ENCODE measurements around the gene CASS4. TPM values are rescaled to one million over a fixed set of nuclear protein-coding genes. Genes with fewer than 3 reads are reported as not detected.

The CASS4 gene
- total and polyA plus RNA-seq, 9 of the 15 experiments (the other 6 are each of a cell fraction or from before 2014, with no cell fraction given), result 8.1 to 53.8 (median 26.7) TPM

- TF ChIP-seq DDX20 (tag; IDR thresholded peaks at IDR 0.05; ENCODE audit: low read depth) (no peak), ZNF41 (CRISPR knock-in tag; conservative IDR thresholded peaks at IDR 0.05) (peak; percentile 46; the same call in 1 of the 2 replicates), SOX6 (IDR thresholded peaks at IDR 0.05) (peak; percentile 96), GATA2 (CRISPR knock-in tag; IDR thresholded peaks at IDR 0.05) (peak; percentile 96), GATAD2B (IDR thresholded peaks at IDR 0.05; ENCODE audit: borderline replicate concordance) (peak; percentile 86; the same call in 1 of the 2 replicates), TEAD1 (CRISPR knock-in tag; IDR thresholded peaks at IDR 0.05) (peak; percentile 61 to 89), REST (IDR thresholded peaks at IDR 0.05; ENCODE audit: borderline replicate concordance) (peak; percentile 43; the same call in 1 of the 2 replicates), REST (CRISPR knock-in tag; IDR thresholded peaks at IDR 0.05; ENCODE audit: low read depth) (no peak), ZFX (CRISPR knock-in tag; IDR thresholded peaks at IDR 0.05) (peak; percentile 22; the same call in 1 of the 2 replicates), ZNF12 (CRISPR knock-in tag; IDR thresholded peaks at IDR 0.05) (0 out of 2 replicates have a peak, but pooled peaks have one; percentile 48), ERF (CRISPR knock-in tag; IDR thresholded peaks at IDR 0.05) (no peak), E2F5 (CRISPR knock-in tag; IDR thresholded peaks at IDR 0.05) (0 out of 2 replicates have a peak, but pooled peaks have one; percentile 78), HDAC3 (IDR thresholded peaks at IDR 0.05; ENCODE audit: borderline replicate concordance, partially characterized antibody) (peak; percentile 98), YY1 (IDR thresholded peaks at IDR 0.05; ENCODE audit: borderline replicate concordance in 1 of 3, control insufficient read depth in 1 of 3, extremely low read depth in 1 of 3, insufficient read depth in 3 of 3, insufficient read length in 1 of 3, insufficient replicate concordance in 2 of 3, low read depth in 1 of 3, low read length in 2 of 3) (peak in 1 of 3 experiments; percentile 63), VEZF1 (CRISPR knock-in tag; IDR thresholded peaks at IDR 0.05) (peak; percentile 48; the same call in 1 of the 2 replicates), NFE2L1 (tag; IDR thresholded peaks at IDR 0.05; ENCODE audit: borderline replicate concordance, low read depth) (no peak)
Observed at GRCh38 chr20:56411759-56412472, at the start of gene CASS4 (continued).
